AG08395 (cell line): ENCODE results near the gene FBLL1.
"Not testable (repeated sequence)": the region's sequence is repeated elsewhere in the genome, so short reads cannot be mapped to it uniquely, and the experiment has no call there.

Experiments
- DNase-seq: peaks from one replicate; pipeline ENCODE4 v3.0.0; 2012; ENCODE audit warnings: mixed read lengths, low spot score

Gene FBLL1

DNA sequence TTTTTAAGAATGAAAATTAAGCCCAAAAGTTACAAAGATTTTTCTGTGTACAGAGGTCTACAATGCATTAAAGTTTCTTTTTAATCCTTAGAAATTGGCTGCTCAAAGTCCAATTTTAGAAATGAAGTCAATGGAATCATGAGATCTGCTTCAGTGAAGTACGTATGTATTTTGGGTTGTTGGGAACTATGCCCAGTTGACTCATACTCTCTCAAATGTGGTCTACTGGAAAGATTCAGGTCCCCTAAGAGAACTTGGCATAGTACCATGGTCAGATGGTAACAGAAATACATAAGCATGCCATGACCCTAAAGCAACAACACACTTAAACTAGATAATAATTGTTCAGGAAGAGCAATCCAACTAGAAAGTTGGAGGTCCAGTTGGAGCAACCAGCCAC lies 23.0 kb downstream of the FBLL1 start:
- peak; percentile 61 for DNase-seq

DNA sequence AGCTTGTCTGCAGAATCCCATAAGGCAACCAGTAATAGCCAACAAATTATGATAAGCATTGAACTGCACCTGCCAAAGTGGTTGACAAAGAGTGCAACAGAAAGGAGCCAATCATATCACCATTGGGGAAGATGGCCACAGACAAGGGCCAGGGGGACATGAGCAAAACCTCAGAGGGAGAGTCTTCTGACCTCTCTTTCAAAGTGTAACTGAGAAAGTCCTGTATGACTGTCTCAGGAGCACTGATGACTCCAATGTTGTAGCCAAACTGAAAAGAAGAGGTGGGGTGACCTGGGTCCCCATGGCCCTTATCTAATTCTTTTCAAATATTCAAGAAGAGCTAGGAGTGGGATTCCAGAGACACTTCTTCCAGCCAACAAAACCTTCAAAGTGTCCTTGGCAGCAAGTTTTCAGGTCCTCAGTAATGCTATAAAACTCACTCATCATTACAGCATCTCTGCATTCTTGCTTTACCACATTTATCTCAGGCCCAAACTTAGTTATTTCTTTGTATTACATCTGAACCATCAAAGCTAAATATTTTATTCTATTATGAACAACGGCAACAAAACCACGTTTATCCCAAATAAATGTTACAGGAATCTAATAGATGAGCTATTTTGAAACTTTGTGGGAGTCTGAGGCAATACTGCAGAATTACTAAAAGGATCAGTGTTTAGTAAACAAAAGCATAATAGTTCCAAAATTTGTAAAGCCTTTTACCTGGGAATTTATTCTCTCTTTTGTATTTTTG lies 24.4 kb downstream of the FBLL1 start:
- no peak for DNase-seq

DNA sequence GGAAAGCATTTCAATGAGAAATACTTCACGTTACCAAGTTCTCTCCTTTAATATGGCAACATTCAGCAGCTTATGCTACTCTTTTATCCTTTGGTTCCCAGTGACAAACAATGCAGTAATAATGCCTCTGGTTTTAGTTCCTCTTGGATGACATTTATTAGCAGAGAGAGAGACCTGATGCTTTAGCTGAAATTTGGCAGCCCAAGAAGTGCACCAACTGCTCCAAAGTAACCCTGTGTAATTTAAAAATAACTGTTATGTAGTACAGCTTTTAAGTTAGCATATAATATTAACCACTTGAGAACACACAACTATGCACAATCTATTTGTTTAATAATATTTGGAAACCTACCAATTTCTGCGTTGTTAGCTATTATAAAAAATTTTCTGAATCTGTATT lies 28.3 kb downstream of the FBLL1 start:
- no peak for DNase-seq

DNA sequence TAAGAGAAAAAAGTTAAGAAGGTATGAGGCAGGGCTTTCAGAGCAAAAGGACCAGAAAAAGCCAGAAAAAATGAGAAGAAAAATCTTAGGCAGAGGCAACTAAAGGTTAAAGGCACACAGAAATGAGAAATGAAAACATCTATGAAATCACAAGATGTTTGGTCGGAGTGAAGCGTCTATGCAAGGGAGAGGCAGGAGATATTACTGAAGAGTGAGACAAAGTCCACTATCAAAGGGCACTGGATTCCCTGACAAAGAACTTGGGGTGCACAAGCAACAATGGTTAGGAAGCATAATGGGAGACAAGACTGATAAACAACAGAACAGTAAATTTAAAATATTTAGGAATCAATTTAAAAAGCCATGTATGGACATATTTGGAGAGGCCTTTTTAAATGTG lies 33.2 kb downstream of the FBLL1 start:
- no peak for DNase-seq

DNA sequence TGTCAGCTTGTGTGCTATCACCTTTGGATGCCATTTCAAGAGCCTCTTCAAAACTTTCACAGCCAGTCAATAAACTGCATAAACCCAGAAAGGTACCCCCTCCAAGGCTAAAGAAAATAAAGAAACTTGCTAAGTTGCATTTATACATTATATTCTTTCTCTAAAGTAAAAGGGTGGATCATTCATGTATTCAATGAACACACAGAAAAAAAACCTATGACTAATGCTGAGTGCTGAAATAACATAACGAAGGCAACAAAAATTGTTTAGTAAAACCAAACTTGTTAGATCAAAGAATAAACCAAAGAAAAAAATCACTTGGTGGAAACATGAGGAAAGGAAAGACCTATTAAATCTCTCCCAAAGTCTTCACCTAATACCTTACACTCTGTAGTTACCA lies 34.9 kb downstream of the FBLL1 start:
- DNase-seq, result no peak

DNA sequence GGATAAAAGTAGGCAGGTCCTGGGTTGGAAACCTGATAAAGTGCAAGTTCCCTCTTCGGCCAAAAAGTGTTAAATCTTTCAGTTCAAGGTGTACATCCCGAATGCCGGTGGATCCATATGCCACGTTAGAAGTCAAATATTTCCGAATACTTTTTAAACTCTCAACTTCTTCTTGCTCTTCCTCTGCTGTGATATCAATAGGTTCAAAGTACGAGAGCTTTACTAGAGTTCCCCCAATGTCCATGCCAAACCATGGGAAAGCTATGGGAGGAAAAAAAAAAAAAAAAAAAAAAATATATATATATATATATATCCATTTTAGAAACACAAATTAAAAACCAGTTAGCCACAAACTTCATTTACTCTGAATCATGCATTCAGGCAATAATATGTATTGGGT lies 39.6 kb downstream of the FBLL1 start:
- no peak for DNase-seq

DNA sequence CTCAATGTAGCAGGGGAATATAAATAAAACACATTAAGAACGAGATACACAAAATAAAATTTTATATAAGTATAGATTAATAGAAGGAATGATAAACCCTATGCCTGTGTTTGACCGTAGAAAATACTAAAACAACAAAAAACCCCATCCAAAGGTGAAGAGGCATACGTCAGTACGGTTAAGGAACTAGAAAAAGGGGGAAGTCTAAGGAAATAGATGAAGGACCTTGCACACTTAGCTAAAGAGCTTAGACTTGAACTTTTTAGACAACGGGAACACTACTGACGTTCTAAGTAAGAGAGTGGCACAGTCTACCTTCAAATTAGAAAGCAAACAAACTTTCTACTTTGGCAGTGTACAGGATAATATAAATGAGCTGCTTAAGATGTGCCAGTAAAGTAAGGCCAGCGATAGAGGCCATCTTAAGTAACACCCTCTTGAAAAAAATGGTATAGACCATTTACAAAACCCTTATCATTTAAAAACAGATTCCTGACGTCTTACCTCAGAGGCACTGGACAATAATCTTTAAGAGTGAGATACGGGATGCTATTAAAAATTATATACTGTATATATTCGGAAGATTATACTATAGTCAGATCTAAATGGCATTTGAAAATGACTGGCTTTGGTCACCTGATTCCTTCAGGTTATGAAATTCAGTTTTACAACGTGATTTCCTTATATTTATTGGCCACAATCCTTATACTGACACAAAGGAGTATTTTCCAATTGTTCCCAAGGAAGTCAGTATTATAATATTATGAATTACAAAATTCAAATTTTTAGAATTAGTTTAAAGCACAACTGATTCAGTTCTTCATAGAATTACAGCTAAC lies 41.6 kb downstream of the FBLL1 start:
- no peak for DNase-seq

DNA sequence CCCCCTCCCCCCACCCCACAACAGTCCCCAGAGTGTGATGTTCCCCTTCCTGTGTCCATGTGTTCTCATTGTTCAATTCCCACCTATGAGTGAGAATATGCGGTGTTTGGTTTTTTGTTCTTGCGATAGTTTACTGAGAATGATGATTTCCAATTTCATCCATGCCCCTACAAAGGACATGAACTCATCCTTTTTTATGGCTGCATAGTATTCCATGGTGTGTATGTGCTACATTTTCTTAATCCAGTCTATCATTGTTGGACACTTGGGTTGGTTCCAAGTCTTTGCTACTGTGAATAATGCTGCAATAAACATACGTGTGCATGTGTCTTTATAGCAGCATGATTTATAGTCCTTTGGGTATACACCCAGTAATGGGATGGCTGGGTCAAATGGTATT lies 44.6 kb downstream of the FBLL1 start:
- not testable (repeated sequence) for DNase-seq

DNA sequence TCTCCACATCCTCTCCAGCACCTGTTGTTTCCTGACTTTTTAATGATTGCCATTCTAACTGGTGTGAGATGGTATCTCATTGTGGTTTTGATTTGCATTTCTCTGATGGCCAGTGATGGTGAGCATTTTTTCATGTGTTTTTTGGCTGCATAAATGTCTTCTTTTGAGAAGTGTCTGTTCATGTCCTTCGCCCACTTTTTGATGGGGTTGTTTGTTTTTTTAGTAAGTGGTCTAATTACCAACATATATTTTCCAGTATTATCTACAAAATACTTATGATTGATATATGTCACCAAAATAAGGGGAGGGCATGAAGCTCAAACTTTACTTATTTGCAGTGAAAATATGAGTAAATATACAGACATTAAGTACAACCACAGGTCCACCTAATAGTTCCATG lies 45.1 kb downstream of the FBLL1 start:
- not testable (repeated sequence) for DNase-seq

DNA sequence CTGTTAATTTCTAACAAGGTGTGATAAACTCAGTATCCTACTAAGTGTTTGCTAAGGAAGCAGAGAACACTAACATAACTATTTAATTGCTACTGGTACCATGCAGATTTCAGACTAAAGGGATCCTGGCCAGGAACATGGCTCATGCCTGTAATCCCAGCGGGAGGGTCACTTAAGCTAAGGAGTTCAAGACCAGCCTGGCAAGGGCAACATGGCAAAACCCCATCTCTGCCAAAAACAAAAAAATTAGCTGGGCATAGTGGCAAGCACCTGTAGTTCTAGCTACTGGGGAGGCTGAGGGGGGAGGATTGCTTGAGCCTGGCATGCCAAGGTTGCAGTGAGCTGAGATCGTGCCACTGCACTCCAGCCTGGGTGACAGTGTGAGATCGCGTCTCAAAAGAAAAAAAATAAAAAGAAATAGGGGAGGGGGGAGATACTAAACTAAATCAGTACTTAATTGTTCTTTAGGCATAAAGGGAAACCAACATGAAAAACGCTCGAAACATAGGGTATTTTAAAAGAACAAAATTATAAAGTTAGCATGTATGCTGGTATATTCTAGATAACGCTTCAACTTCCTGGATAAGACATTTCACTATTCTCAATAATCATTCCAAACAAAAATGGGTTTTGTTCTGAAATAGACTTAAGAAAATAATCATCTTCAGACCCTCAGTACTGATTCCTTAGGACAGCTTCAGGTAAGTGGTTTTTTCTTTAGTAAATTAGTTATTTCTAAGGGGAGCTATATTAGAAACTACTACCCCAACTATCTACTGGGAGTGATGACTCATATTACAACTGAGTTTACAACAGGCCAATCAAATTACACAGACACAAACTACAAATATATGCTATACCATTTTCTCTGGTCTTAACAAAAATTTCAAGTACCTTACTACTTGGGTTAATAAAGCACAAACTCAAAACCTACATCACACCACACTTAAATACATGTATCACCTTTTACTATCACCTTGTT lies 46.6 kb downstream of the FBLL1 start:
- no peak for DNase-seq

DNA sequence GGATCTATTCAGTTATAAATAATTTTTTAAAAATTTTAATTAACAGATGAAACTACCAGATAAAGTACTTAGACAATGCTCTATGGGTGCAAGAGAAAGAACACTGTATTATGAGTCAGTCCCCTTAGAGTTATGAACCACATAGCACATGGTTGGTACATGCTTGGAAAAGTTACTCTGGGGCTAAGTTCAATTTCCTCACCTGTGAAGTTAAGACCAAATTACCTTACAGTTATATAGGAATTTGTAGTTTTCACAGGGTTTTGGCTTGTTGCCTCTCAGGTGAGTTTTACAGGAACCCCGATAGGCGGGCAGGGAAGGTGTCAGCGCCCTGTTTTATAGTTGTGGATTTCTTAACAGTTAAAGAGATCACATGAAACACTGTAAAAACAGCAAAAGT lies 48.9 kb downstream of the FBLL1 start:
- DNase-seq, result peak; percentile 22

DNA sequence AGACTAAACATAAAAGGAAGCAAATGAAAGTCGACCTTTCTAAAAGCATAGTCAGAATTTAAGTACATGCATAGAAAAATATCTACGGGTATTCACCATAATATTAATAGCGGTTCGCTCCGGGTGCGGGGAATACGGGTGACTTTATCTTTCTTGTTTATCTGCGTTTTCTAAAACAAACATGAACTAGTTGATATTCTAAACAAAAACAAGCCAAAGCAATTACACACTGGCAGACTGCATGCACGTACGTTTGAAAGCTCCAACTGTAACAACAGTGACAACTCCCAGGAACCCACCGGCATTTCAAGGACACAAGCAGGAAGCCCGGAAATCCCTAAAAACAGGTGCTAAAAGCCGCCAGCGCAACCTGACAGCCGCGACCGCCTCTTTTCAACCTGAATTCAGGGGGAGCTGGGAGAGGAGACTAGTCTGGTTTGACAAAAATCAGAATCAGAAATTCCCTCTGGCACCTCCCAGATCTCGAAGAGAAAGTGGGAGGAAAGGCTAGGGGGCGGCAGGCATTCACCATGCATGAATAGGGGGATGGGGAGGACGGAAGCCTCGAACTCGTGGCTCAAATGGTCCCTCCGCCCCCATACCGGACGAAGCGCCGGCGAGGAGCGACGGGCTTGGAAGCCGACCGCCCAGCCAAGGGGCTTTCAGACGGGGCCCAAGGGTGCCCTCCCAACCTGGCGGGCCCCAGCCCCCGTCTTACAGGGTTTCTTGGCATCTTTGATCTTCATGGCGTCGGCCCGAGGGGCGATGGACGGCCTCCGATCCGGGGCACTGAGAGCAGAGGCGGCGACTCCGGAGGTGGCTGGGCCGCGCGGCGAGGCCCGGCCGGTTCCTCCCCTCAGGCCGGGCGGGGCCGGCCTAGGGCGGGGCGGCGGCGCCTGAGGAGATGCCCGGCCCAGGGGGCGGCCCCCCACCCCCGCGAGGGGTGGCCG lies 49.7 kb downstream of the FBLL1 start, which contains the start of gene PANK3:
PANK3 (minus strand) TSS at position 831 of the 950 bp plus-strand sequence; CDS start at position 746, 85 bp downstream.
- DNase-seq, result peak; percentile 88

DNA sequence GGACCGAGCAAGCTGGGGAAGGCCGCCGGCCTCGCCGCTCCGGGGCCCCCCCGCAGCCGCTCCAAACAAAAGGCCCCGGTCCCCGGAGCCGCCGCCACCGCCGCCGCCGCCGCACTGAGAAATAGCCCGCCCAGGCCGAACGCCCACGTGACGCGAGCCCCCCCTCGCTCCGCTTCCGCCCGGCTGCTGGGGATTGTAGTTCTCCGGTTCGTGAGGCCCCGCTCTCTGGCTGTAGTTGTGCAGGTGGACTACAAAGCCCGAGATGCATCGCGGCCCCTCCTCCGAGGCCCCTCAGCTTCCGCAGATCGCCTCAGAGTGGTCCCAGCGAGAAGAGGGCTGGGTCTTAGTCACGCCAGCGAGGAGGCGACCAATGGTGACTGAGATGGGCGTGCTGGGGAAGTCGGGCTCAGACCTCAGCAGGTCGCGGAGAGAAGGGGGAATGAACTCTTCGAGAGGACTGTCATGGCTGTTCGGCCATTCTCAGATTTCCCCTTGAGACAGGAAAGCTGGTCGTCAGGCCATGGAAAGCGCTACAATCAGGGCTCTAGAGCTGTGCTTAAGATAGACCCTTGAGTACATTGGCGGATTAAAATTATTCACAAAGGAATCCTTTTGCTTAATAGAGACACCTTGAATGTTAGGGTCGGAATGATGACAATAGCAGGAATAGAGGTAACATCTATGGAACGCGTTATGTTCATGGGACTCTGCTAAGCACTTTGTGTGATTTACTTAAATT lies 50.6 kb downstream of the FBLL1 start:
- peak; percentile 99 for DNase-seq

DNA sequence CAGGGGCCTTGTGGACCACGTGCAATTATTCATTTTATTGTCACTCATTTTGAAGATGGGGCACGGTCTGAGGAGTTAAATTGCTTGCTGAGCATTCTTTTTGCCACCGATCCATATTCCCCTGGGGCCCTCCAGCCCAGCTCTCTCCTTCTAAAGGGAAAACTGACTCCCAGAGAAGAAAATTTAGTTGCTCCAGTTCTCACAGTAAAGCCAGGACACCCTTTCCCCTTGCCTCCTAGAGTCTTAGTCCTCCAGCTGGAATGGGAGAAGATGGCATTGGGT lies 51.1 kb downstream of the FBLL1 start:
- no peak for DNase-seq
